ENCODE data around the gene C2CD2L. TPM values are rescaled to one million over a fixed set of nuclear protein-coding genes. Genes with fewer than 3 reads are reported as not detected.
"Not testable (repeated sequence)": the region's sequence is repeated elsewhere in the genome, so short reads cannot be mapped to it uniquely, and the experiment has no call there.

C2CD2L gene
- total and polyA plus RNA-seq, 3 experiments from 2014 or later, result 9.9 to 26.5 (median 26.3) TPM

DNA sequence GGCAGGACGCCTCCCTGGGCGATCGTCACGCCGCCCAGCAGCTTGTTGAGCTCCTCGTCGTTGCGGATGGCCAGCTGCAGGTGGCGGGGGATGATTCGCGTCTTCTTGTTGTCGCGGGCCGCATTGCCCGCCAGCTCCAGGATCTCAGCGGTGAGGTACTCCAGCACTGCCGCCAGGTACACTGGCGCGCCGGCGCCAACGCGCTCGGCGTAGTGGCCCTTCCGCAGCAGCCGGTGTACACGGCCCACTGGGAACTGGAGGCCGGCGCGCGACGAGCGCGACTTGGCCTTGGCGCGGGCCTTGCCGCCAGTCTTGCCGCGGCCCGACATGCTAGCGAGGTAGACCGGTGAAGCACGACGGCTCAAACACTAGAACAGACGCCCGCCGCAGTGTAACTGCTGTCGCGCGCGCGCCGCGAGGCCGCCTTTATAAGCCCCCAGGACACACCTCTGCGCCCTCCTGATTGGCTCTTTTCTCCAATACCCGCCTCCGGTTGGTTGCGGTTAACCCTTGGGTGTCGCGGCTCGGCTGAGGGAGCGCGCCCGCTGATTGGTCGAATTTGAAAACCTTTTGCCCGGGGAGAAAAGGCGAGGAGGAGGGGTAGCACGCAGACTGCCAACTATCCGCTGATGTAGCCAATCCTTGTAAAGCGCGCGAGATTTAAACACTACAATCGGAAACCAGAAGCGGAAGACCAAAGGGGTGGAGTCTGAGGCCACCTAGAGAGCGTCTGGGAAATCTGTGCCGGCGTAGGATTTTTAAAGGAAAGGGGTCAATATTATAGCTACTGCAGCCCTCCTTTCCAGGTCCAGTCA, 11.9 kb upstream of the C2CD2L start:
- H3K27me3 Mint-ChIP-seq, result peaks cover 0 to 4% of the 10 kb centered on the region in 2 donors
- Histone ChIP-seq H3K9me3 (ENCODE audit: low read length) (no peaks in the 10 kb centered on the region), H3K36me3 (ENCODE audit: insufficient read depth, low read length) (peaks cover 10% of the 10 kb centered on the region), H3K4me3 (ENCODE audit: low read length) (peak overlapping the region; percentile 88), H3K4me1 (ENCODE audit: insufficient read depth, low read length) (peaks cover 26% of the 10 kb centered on the region), H3K27ac (ENCODE audit: low read depth, low read length) (peak overlapping the region; percentile 84), H3K27me3 (ENCODE audit: insufficient read depth, low read length, poor library complexity, severe bottlenecking) (no peaks in the 10 kb centered on the region)
- H3K9me3 Mint-ChIP-seq, result peaks cover 0 to 2% (median 0%) of the 10 kb centered on the region in 5 donors
- DNase-seq, result peak; percentile 99 to 100 (median 100)
- peak overlapping the region; percentile 84 to 97 (median 93) for H3K4me3 Mint-ChIP-seq
- peaks cover 35 to 50% (median 50%) of the 10 kb centered on the region in 3 donors for H3K4me1 Mint-ChIP-seq
- peak overlapping the region; percentile 55 to 96 (median 88) for H3K27ac Mint-ChIP-seq
- POLR2A ChIA-PET, result interaction anchor here (0.6 to 2.2 kb wide), 14 partner anchors 10 to 304 kb away, joined by 3 to 39 read pairs (median 4); partner anchors contain the start of genes C2CD2L, DDX6, HINFP and HMBS
- CTCF ChIA-PET, result interaction anchor here (0.8 to 1.8 kb wide), 13 partner anchors 9 to 229 kb away, joined by 3 to 13 read pairs (median 4); partner anchors contain the start of genes HINFP, HMBS, TRAPPC4 and VPS11
- peaks cover 0 to 49% (median 17%) of the 10 kb centered on the region in 3 donors for H3K36me3 Mint-ChIP-seq

DNA sequence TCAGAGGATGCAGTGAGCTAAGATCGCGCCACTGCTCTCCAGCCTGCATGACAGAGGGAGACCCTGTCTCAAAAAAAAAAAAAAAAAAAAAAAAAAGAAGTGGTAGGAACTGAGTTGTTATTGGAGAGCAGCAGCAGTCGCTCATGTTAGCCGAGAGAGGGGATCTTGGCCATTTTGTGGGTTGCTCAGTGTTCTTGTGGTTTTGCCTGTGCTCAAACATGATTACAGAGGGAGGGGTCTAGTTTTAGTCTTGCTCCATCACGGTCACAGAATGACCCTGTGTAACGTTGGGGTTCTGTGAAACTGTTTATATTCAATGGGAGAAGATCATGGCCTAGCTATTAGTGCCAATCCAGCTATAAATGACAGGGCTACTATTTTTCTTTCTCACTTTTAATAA, 7.4 kb upstream of the C2CD2L start:
- Histone ChIP-seq H3K4me1 (ENCODE audit: insufficient read depth, low read length) (peaks cover 32% of the 10 kb centered on the region), H3K9me3 (ENCODE audit: low read length) (no peaks in the 10 kb centered on the region), H3K27ac (ENCODE audit: low read depth, low read length) (no peak overlapping the region), H3K27me3 (ENCODE audit: insufficient read depth, low read length, poor library complexity, severe bottlenecking) (no peaks in the 10 kb centered on the region), H3K4me3 (ENCODE audit: low read length) (no peak overlapping the region), H3K36me3 (ENCODE audit: insufficient read depth, low read length) (peaks cover 10% of the 10 kb centered on the region)
- Mint-ChIP-seq H3K27ac (peak overlapping the region in 1 of 8 donors; percentile 83), H3K36me3 (peaks cover 0 to 47% (median 17%) of the 10 kb centered on the region in 3 donors), H3K27me3 (peaks cover 0 to 4% of the 10 kb centered on the region in 2 donors), H3K9me3 (peaks cover 0 to 2% (median 0%) of the 10 kb centered on the region in 5 donors), H3K4me3 (peak overlapping the region; percentile 88 to 99 (median 98)), H3K4me1 (peaks cover 41 to 66% (median 60%) of the 10 kb centered on the region in 3 donors)
- CTCF ChIA-PET, result interaction anchor here (0.6 to 2.0 kb wide), 3 partner anchors 10 to 97 kb away, joined by 3 to 8 read pairs (median 3); partner anchors contain the start of gene HMBS
- POLR2A ChIA-PET, result interaction anchor here (0.8 kb wide), 1 partner anchor 16 kb away, joined by 11 read pairs; no protein-coding TSS in a partner anchor
- no peak for DNase-seq

DNA sequence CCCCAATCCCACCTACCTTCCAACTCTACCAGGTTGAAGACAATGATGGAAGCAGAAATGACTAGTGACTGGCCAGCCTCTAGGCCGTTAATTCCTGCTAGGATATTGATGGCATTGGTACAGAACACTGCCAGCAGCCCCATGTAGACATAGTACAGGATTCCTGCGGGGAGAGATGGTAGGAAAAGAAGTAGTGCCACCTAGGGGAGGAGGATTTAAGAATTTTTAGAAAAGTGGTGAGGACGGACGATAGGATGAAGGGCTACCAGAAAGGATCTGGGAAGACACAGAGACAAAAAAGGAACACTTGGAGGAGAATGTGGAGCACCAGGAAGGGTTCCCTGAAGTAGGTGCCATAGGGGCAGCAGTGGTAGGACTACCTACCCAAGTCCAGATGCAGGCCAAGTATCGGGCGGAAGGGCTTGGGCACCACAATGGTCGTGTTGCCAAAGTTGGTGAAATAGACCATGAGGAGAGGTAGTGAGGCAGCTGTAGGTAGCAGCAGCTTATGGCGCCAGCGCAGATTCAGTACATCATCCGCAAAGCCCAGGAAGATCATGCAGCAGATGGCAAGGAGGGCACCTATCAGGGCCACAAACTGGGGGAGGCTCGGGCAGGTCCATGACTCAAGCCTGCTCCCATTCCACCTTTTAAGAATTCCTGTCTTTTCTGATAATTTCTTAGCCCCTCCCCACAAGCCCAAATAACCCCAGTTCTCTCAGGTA, 6.7 kb upstream of the C2CD2L start:
- peak overlapping the region; percentile 97 for H3K4me3 ChIP-seq (ENCODE audit: low read length)

DNA sequence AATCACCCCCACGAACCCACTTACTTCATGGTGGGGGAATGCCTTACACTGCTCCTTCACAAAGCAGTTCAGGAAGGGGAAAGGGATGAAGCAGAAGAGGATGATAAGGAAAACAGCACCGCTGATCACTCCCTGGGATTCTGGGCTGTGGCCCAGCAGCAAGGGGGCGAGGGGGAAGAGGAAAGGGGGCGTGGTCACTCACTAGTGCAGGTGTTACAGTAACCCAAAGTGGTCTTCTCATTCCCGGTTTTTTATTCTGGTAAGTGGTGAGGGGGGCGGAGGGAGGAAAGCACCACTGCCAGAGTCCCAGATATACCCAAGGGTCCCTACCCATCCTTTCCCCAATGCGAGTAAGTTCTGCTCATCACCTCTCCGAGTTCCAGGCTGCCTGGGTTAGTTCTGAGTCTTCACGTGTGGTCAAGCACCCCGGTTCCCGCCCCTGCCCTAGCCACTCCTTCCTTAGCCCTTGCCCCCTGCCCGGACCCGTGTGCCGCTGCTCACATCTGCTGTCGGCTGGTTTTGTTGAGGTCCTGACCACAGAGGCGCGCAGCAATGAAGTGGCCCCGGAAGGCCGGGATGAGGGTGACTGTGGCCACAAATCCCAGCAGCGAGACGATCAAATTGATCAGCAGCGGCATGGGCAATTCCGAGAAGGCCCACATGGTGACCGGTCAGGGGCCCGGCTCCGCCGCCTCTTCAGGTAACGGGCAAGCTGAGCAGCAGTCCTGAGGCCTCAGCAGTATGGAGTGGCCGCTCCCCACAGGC, 6.0 kb upstream of the C2CD2L start:
- Histone ChIP-seq H3K4me3 (ENCODE audit: low read length) (peak overlapping the region; percentile 97), H3K27me3 (ENCODE audit: insufficient read depth, low read length, poor library complexity, severe bottlenecking) (no peaks in the 10 kb centered on the region), H3K27ac (ENCODE audit: low read depth, low read length) (peak overlapping the region; percentile 95), H3K4me1 (ENCODE audit: insufficient read depth, low read length) (peaks cover 31% of the 10 kb centered on the region), H3K36me3 (ENCODE audit: insufficient read depth, low read length) (peaks cover 10% of the 10 kb centered on the region), H3K9me3 (ENCODE audit: low read length) (no peaks in the 10 kb centered on the region)
- H3K4me1 Mint-ChIP-seq, result peaks cover 36 to 60% (median 56%) of the 10 kb centered on the region in 3 donors
- no peaks in the 10 kb centered on the region for H3K27me3 Mint-ChIP-seq
- peaks cover 0 to 39% (median 17%) of the 10 kb centered on the region in 3 donors for H3K36me3 Mint-ChIP-seq
- ChIA-PET POLR2A (interaction anchor here (0.9 to 2.3 kb wide), 8 partner anchors 11 to 797 kb away, joined by 3 to 14 read pairs (median 6); partner anchors contain the start of genes HINFP, HMBS, RPS25 and TRAPPC4), CTCF (interaction anchor here (0.8 to 2.1 kb wide), 5 partner anchors 9 to 45 kb away, joined by 3 to 5 read pairs (median 5); no protein-coding TSS in a partner anchor)
- H3K9me3 Mint-ChIP-seq, result no peaks in the 10 kb centered on the region
- H3K27ac Mint-ChIP-seq, result peak overlapping the region; percentile 93 to 100 (median 98)
- no peak for DNase-seq
- peak overlapping the region; percentile 88 to 99 (median 98) for H3K4me3 Mint-ChIP-seq

More for the DNA sequence above, 6.7 kb upstream of the C2CD2L start:
- no peak for DNase-seq
- H3K4me1 ChIP-seq (ENCODE audit: insufficient read depth, low read length), result peaks cover 32% of the 10 kb centered on the region
- Mint-ChIP-seq H3K27me3 (peaks cover 0 to 2% of the 10 kb centered on the region in 2 donors), H3K4me3 (peak overlapping the region; percentile 88 to 99 (median 98)), H3K4me1 (peaks cover 40 to 67% (median 58%) of the 10 kb centered on the region in 3 donors), H3K36me3 (peaks cover 0 to 40% (median 17%) of the 10 kb centered on the region in 3 donors), H3K9me3 (peaks cover 0 to 1% (median 0%) of the 10 kb centered on the region in 5 donors), H3K27ac (peak overlapping the region; percentile 76 to 100 (median 88))
- no peaks in the 10 kb centered on the region for H3K9me3 ChIP-seq (ENCODE audit: low read length)
- CTCF ChIA-PET, result interaction anchor here (0.8 to 2.0 kb wide), 2 partner anchors 10 to 15 kb away, joined by 3 to 8 read pairs; partner anchors contain the start of gene HMBS
- POLR2A ChIA-PET, result interaction anchor here (0.8 kb wide), 1 partner anchor 15 kb away, joined by 11 read pairs; no protein-coding TSS in a partner anchor
- peak overlapping the region; percentile 14 for H3K27ac ChIP-seq (ENCODE audit: low read depth, low read length)
- H3K36me3 ChIP-seq (ENCODE audit: insufficient read depth, low read length), result peaks cover 10% of the 10 kb centered on the region
- no peaks in the 10 kb centered on the region for H3K27me3 ChIP-seq (ENCODE audit: insufficient read depth, low read length, poor library complexity, severe bottlenecking)

DNA sequence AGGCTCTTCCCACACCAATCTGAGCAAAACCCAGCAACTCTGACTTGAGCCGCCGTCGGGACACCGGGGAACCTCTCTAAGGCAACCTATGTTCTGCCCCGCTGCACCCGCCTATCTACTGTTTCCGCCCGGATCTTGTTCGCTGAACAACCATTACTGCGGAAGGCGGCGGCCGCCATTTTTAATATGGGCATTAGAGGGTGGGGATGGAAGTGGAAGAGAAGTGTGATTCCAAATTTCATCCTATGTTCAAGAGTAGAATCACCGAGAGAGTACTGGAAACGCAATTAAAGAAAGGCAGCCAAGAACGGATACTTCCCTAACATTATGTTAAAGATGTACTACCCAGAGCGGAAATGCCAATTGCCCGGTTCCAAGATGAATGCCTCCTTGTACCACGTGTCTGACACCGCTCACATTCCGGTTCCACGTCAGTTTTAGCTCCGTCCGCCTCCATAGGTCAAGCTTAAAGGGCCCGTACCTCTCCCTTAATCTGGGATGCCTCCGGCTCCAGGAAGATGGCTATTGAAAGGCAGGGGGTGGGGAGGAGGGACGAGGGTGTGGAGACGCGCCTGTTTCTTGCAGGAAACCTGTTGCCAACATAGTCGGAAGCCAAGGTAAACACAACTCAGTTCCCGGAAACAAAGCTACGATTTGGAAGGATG, 5.3 kb upstream of the C2CD2L start, which contains the start of gene DPAGT1:
Gene DPAGT1, minus strand, starts transcription at position 95 of the 665 bp plus-strand sequence. CDS start 198 bp downstream, outside the sequence.
- Mint-ChIP-seq H3K4me1 (peaks cover 41 to 66% (median 61%) of the 10 kb centered on the region in 3 donors), H3K27ac (peak within 1 kb of the TSS; percentile 93 to 100 (median 98)), H3K9me3 (no peaks in the 10 kb centered on the region), H3K36me3 (peaks cover 0 to 35% (median 14%) of the 10 kb centered on the region in 3 donors), H3K4me3 (peak within 1 kb of the TSS; percentile 88 to 99 (median 98)), H3K27me3 (no peaks in the 10 kb centered on the region)
- CTCF ChIA-PET, result interaction anchor here (0.7 to 2.1 kb wide), 14 partner anchors 9 to 219 kb away, joined by 3 to 10 read pairs (median 3); partner anchors contain the start of genes CBL, HINFP, HMBS and VPS11
- H3K27ac ChIP-seq (ENCODE audit: low read depth, low read length), result peak within 1 kb of the TSS; percentile 95
- peak; percentile 73 to 88 (median 82) for DNase-seq
- H3K9me3 ChIP-seq (ENCODE audit: low read length), result no peaks in the 10 kb centered on the region
- H3K36me3 ChIP-seq (ENCODE audit: insufficient read depth, low read length), result peaks cover 5% of the 10 kb centered on the region
- POLR2A ChIA-PET, result interaction anchor here (0.6 to 2.3 kb wide), 16 partner anchors 9 to 1923 kb away, joined by 3 to 14 read pairs (median 4); partner anchors contain the start of genes HINFP, HMBS, RPS25 and SIDT2
- peak within 1 kb of the TSS; percentile 97 for H3K4me3 ChIP-seq (ENCODE audit: low read length)
- H3K27me3 ChIP-seq (ENCODE audit: insufficient read depth, low read length, poor library complexity, severe bottlenecking), result no peaks in the 10 kb centered on the region
- peaks cover 38% of the 10 kb centered on the region for H3K4me1 ChIP-seq (ENCODE audit: insufficient read depth, low read length)

DNA sequence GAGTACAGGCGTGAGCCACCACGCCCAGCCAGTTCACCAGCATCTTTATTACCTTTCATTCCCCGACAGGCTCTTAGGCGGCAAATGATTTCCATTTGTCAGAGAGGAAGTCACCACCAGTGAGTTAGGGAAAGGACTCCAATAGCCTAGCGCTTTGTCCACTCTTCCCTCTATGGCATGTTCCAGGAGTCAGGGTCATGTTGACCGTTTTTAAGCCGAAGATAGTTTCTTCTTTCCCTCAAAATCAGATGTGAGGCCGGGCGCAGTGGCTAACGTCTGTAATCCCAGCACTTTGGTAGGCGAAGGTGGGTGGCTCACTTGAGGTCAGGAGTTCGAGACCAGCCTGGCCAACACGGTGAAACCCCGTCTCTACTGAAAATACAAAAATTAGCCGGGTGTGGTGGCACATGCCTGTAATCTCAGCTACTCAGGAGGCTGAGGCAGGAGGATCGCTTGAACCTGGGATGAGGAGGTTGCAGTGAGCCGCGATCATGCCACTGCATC, 3.9 kb upstream of the C2CD2L start:
- H3K36me3 ChIP-seq (ENCODE audit: insufficient read depth, low read length); H3K9me3 ChIP-seq (ENCODE audit: low read length); H3K27ac ChIP-seq (ENCODE audit: low read depth, low read length); H3K27me3 ChIP-seq (ENCODE audit: insufficient read depth, low read length, poor library complexity, severe bottlenecking); DNase-seq; H3K4me3 ChIP-seq (ENCODE audit: low read length); H3K9me3 Mint-ChIP-seq; H3K27me3 Mint-ChIP-seq: not testable (repeated sequence)
- peak overlapping the region in 7 of 8 donors; percentile 24 to 100 (median 78) for H3K27ac Mint-ChIP-seq
- POLR2A ChIA-PET, result interaction anchor here (1.1 to 2.3 kb wide), 3 partner anchors 18 to 173 kb away, joined by 4 to 11 read pairs (median 6); partner anchors contain the start of gene HINFP
- H3K4me1 Mint-ChIP-seq, result peaks cover 43 to 65% (median 61%) of the 10 kb centered on the region in 3 donors
- peaks cover 40% of the 10 kb centered on the region for H3K4me1 ChIP-seq (ENCODE audit: insufficient read depth, low read length)
- peak overlapping the region in 6 of 7 donors; percentile 39 to 98 (median 97) for H3K4me3 Mint-ChIP-seq
- peaks cover 0 to 27% (median 8%) of the 10 kb centered on the region in 3 donors for H3K36me3 Mint-ChIP-seq
- CTCF ChIA-PET, result interaction anchor here (0.7 to 2.1 kb wide), 6 partner anchors 7 to 314 kb away, joined by 3 to 10 read pairs (median 4); partner anchors contain the start of genes HMBS and VPS11

All from CD8-positive, alpha-beta memory T cell (primary cell).